GM12892 (cell line): ENCODE data around the gene ULK4.

Experiments
- POLR2A ChIP-seq: IDR thresholded peaks from 2 replicates; pipeline ENCODE4 v1.6.1; 2011; ENCODE audit warnings: low read depth, low read length, control low read depth
- TAF1 ChIP-seq: IDR thresholded peaks from 2 replicates; pipeline ENCODE4 v1.6.1; 2011; ENCODE audit warnings: low read depth, mild to moderate bottlenecking, control low read depth, low read length, borderline replicate concordance

DNA sequence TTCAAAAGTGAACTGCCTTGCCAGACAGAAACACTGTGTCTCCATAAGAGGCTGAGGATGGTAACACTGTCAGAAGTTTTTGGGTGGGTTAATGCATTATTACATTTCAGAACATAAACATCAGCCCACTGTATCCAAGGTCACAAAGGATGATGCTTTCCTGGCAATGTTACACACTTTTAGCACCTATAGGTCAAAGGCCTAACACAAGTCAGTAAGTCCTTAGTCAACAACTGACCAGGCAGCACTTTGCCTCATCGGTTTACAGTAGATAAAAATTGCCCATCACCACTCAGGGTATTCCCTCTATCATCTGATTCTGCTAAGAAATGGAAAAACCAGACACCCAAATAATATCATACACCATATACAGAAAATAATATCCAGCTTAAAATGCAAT, 664.2 kb downstream of the ULK4 start:
- TF ChIP-seq POLR2A (no peak), TAF1 (no peak)
